ENCODE results near the gene FUT1. TPM values are rescaled to one million over a fixed set of nuclear protein-coding genes. Genes with fewer than 3 reads are reported as not detected.

Gene FUT1
- polyA plus RNA-seq = 0.06 TPM in 1 of 2 replicates, not detected in the other

DNA sequence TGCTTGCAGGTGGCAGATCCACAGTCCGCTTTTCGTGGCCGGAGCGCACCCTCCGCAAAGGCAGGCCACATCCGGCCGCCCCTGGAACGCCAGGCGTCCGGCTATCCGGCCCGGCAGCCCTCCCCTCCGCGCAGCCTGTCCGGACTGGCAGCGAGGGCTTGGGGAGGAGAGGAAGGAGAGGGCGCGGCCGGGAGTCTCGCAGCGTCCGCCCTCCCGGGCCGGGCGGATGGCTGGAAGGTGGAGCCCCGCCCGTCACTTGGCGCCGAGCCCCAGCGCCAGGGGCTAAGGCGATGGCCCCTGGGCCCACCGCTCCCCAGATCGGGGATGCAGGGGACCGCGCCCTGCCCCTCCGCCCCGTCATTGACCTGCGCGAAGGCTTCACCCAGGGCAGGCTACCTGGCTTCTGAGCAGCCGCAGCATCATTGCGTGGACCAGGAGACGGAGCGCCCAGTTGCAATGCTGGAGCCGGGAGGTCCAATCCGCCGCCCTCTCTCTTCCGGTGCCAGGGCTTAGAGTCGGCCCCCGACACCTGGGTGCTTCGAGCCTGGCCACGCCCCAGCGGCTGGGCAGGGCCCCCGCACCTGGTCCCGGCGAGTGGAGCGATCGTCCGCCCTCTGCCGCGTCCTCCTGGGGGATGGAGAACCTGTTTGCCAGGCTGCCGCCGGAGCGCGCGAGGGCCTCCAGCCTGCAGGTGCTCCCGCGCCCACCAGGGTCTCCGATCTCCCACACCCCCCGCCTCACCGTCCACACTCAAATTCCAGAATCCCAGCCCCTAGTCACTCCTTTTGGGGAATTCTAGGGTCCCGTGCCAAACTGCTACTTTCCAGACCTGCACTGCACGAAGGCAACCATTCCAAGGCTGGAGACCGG is at the start of gene FUT1:
Gene FUT1, minus strand, starts transcription at position 146 of the 870 bp plus-strand sequence. CDS start 1,360 bp downstream, outside the sequence.

DNA sequence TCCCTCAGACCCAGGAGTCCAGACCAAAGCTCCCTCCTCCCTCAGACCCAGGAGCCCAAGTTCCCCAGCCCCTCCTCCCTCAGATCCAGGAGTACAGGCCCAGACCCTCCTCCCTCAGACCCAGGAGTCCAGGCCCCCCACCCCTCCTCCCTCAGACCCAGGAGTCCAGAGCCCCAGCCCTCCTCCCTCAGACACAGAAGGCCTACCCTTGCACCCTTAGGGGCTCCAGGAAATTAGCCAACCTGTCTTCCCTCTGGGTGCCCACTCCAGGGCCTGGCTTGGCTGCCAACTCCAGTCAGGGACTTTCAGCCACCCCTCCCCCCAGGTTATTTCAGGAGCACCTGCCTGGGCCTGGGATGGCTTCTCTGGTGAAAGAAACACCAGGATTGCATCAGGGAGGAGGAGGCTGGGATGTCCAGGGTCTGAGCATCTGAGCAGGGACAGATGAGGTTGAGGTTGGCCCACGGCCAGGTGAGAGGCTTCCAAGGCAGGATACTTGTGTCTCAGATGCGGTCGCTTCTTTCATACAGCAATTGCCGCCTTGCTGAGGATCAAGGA is 2.7 kb upstream of the FUT1 start, which contains the start of gene FGF21:
Gene FGF21, plus strand, starts transcription at position 441 of the 558 bp plus-strand sequence. CDS start 713 bp downstream, outside the sequence.

DNA sequence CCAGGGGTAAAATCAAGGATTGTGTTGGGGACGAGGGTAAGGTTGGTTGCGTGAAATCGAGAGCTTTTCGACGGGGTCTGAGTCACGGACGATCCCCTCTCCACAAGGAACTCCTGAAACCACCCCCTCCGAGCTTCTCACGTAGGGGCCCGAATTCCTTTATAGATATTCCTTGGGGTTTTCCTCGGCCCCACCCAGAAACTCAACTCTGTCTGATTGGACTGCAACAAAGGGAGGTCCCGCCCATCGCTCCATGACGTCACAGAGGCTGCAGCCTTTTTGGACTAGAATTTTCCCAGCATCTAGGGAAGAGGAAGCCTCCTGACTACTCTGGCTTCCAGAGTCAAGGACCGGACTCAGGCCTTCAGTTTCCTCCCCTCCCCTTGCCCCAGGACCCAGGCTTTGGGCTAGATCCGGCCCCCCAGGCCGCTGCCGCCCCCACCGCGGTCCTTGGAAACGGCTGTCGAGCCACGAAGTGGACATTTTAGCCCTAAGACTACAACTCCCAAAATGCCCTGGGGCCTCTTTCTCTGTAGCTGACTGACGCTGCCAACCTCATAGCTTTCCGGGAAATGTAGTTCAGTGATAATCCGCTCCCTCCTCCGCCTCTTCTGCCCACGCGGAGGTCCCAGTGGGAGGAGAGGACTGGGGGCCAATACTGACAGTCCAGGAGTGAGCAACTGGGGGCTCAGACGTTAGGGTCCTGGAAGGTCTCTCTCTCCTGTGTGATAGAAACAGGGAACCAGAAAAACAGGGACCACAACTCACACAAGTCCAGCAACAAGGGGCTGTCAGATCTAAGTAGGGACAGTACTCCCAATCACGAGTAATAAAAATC is 5.5 kb downstream of the FUT1 start, which contains the start of gene IZUMO1:
Gene IZUMO1, minus strand, starts transcription at position 172 of the 838 bp plus-strand sequence. CDS start 1,050 bp downstream, outside the sequence.

DNA sequence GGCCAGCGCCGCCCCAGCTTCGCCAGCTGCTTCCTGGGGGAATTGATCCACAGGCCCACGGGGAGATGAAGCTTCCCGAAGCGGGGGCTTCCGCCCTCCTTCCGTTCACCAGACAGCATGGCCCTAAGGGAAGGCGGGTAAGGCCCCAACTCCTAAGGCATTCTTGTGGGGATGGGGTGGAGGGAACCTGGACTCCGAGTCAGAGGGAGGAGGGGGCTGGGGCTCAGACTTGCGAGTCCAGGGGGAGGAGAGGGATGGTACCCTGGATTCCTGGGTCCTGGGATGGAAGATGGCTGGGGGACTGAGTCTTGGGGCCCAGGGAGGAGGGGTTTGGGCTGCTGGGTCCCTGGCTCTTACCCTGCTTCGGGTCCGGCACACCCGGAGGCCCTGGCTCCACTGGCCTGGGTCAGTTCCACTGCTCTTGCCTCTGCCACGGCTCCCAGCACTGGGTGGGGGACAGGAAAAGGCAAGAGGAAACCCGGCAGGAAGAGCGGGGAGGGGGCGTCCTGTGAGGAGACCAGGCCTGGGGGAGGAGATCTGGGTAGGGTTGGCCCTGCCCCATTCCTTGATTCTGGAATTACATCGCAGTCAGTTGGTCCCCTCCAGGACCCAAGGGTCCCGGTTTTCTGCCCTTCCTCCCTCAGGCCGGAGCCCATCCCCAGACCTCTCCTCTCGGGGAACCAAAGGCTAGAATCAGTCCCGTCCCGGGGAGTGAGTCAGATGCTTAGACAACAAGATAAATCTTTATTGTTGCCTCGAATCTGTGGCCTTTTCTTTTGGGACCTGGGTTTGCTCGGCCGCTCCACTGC is 12.1 kb downstream of the FUT1 start, which contains the start of gene RASIP1:
Gene RASIP1, minus strand, starts transcription at position 447 of the 809 bp plus-strand sequence. Its CDS starts 328 bp downstream, at position 119.

DNA sequence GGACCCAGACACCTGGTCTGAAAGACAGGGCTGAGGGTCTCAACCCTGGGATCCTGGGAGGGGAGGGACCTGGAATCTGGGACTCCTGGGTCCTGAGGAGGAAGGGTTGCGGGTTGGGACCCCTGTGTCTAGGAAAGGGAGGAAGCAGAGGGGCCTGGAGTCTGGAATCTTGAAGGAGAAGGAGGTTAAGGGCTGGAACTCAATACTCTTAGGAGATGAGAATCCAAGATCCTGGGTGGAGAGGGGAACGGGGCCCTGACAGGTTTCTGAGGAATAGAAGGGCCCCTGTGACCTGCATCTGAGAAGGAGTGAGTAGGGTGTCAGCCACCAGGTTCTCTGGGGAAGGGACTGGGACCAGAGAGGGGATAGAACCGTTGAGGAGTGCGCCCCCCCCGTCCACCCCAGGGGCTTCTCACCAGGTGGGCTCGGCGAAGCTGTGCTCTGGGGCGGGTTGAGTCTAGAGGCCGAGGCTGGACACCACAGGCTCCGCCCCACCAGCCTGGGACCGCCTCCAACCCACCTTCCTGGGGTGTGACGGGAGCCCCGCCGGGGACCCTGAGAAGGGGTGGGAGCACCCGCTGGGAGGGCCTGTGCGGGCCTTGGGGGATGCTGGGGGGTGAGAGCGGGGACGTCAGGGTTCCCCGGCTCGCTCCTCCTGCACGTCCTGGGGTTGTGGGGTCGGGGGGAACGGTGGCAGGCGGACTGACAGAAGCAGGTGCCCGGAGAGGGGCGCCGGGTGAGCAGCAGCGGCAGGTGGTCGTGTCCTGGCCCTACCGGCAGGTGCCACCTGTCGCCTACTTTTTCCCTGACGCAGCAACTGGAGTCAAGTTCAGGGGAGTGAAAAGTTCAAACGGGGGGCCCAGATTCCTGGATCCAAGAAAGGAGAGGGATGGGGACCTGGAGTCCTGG is 32.9 kb downstream of the FUT1 start, which contains the start of gene MAMSTR:
Gene MAMSTR, minus strand, starts transcription at position 463 of the 909 bp plus-strand sequence. CDS start 694 bp downstream, outside the sequence.

Other genes starting within 250 kb of the FUT1 start
- 1.1 and 1.5 TPM in 2 replicates for gene LMTK3, start 240.8 kb downstream of the FUT1 start, polyA plus RNA-seq
- 0.24 and 1.6 TPM in 2 replicates for gene SULT2B1, start 200.5 kb downstream of the FUT1 start, polyA plus RNA-seq
- not detected in 2 replicates for gene SPACA4, start 145.9 kb downstream of the FUT1 start, polyA plus RNA-seq
- gene FAM83E, start 137.6 kb downstream of the FUT1 start, polyA plus RNA-seq = not detected in 2 replicates
- 216 and 328 TPM in 2 replicates for gene RPL18, start 133.5 kb downstream of the FUT1 start, polyA plus RNA-seq
- 0.34 and 0.75 TPM in 2 replicates for gene SPHK2, start 133.1 kb downstream of the FUT1 start, polyA plus RNA-seq
- gene DBP, start 115.3 kb downstream of the FUT1 start, polyA plus RNA-seq = 13.1 and 42.9 TPM in 2 replicates
- gene CA11, start 106.5 kb downstream of the FUT1 start, polyA plus RNA-seq = 38.0 and 43.7 TPM in 2 replicates
- gene NTN5, start 79.6 kb downstream of the FUT1 start, polyA plus RNA-seq = 0.16 TPM in 1 of 2 replicates, not detected in the other
- 0.13 and 0.17 TPM in 2 replicates for gene FUT2, start 56.7 kb downstream of the FUT1 start, polyA plus RNA-seq
- gene MAMSTR, start 32.9 kb downstream of the FUT1 start, polyA plus RNA-seq = 1.0 and 1.9 TPM in 2 replicates
- gene RASIP1, start 12.0 kb downstream of the FUT1 start, polyA plus RNA-seq = 0.25 and 1.0 TPM in 2 replicates
- gene IZUMO1, start 5.7 kb downstream of the FUT1 start, polyA plus RNA-seq = 1.9 TPM in 1 of 2 replicates, not detected in the other
- not detected in 2 replicates for gene FGF21, start 2.9 kb upstream of the FUT1 start, polyA plus RNA-seq
- 5.8 and 6.6 TPM in 2 replicates for gene BCAT2, start 58.4 kb upstream of the FUT1 start, polyA plus RNA-seq
- gene HSD17B14, start 83.8 kb upstream of the FUT1 start, polyA plus RNA-seq = 12.4 and 12.5 TPM in 2 replicates
- gene PLEKHA4, start 116.0 kb upstream of the FUT1 start, polyA plus RNA-seq = not detected in 2 replicates
- 1.7 TPM in 1 of 2 replicates, not detected in the other for gene PPP1R15A, start 119.8 kb upstream of the FUT1 start, polyA plus RNA-seq
- not detected in 2 replicates for gene TULP2, start 146.1 kb upstream of the FUT1 start, polyA plus RNA-seq
- 28.0 and 39.6 TPM in 2 replicates for gene NUCB1, start 147.7 kb upstream of the FUT1 start, polyA plus RNA-seq
- not detected in 2 replicates for gene DHDH, start 181.1 kb upstream of the FUT1 start, polyA plus RNA-seq
- 1.0 TPM in 1 of 2 replicates, not detected in the other for gene BAX, start 202.2 kb upstream of the FUT1 start, polyA plus RNA-seq
- gene FTL, start 212.7 kb upstream of the FUT1 start, polyA plus RNA-seq = 471 and 609 TPM in 2 replicates
- 1.3 and 1.4 TPM in 2 replicates for gene GYS1, start 240.7 kb upstream of the FUT1 start, polyA plus RNA-seq
- gene RUVBL2, start 241.2 kb upstream of the FUT1 start, polyA plus RNA-seq = 40.7 and 53.3 TPM in 2 replicates

Data from Purkinje cell (primary cell).